Effector memory CD8-positive, alpha-beta T cell (primary cell): ENCODE data around the gene ROR2.
"Not testable (repeated sequence)": the region's sequence is repeated elsewhere in the genome, so short reads cannot be mapped to it uniquely, and the experiment has no call there.

Source experiments
- ATAC-seq: fragments of 150-1000 bp; cut with Tn5 transposase; replicated peaks from 2 replicates; pipeline ENCODE4 v1.10.0; 2021; ENCODE audit warnings: mild to moderate bottlenecking, moderate library complexity
- DNase-seq, 3 experiments: peaks; one replicate each; pipeline ENCODE4 v3.0.0; 2021
- H3K27ac Mint-ChIP-seq, 2 donors: one replicate each; pipeline ENCODE4 v1.8.0; 2022; ENCODE audit warnings: mild to moderate bottlenecking in 2 of 2, mixed read lengths in 2 of 2, moderate library complexity in 2 of 2
- H3K27me3 Mint-ChIP-seq, 2 donors: one replicate each; pipeline ENCODE4 v1.8.0; 2022; ENCODE audit warnings: mixed read lengths in 2 of 2
- H3K36me3 Mint-ChIP-seq: one replicate; pipeline ENCODE4 v1.8.0; 2022; ENCODE audit warnings: mild to moderate bottlenecking, moderate library complexity, mixed read lengths; ENCODE audit not compliant: insufficient read depth
- H3K4me1 Mint-ChIP-seq, 2 donors: one replicate each; pipeline ENCODE4 v1.8.0; 2022; ENCODE audit warnings: low read depth in 2 of 2, mixed read lengths in 2 of 2
- H3K4me3 Mint-ChIP-seq, 2 donors: one replicate each; pipeline ENCODE4 v1.8.0; 2022; ENCODE audit warnings: mild to moderate bottlenecking in 2 of 2, mixed read lengths in 2 of 2, moderate library complexity in 2 of 2
- H3K9me3 Mint-ChIP-seq, 2 donors: one replicate each; pipeline ENCODE4 v1.8.0; 2022; ENCODE audit warnings: mixed read lengths in 2 of 2

ROR2 gene

DNA sequence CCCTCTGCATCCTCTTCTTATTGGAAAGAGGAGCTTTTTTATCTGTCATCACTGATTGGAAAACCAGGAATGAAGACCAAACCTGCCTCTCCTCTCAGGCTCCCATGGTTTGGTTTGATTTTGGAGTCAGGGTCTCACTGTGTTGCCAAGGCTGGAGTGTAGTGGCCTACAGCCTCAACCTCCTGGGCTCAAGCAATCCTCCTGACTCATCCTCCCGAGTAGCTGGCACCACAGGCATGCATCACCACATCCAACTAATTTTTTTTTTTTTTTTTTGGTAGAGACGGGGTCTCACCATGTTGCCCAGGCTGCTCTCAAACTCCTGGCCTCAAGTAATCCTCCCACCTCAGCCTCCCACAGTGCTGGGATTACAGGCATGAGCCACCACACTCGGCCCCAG is 40.8 kb downstream of the ROR2 start:
- not testable (repeated sequence) for DNase-seq, H3K4me3 Mint-ChIP-seq, H3K27me3 Mint-ChIP-seq, H3K36me3 Mint-ChIP-seq, H3K27ac Mint-ChIP-seq, ATAC-seq, H3K9me3 Mint-ChIP-seq
- H3K4me1 Mint-ChIP-seq = peaks cover 8 to 10% of the 10 kb centered on the region in 2 donors

DNA sequence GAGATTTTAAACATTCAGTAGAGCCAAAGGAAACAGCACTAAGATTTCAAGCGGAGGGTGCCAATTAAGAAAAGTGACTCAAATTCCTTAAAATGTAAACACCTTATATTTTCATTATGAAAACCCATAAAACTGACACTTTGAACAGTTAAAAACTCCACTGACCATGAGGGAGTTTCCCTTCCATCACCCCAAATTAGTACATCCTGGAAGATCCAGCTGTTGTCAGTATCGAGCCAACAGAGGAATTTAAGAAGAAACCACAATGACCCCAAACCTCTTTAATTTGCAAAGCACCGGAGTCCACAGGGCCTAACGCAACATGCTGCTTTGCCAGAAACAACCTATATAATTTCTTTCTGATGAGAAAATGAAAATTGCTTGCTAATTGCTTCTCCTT is 41.3 kb downstream of the ROR2 start:
- no peak overlapping the region for H3K27ac Mint-ChIP-seq
- H3K36me3 Mint-ChIP-seq = peaks cover 3% of the 10 kb centered on the region
- H3K4me1 Mint-ChIP-seq = peaks cover 10 to 12% of the 10 kb centered on the region in 2 donors
- H3K4me3 Mint-ChIP-seq = no peak overlapping the region
- ATAC-seq (no peak), DNase-seq (no peak)
- no peaks in the 10 kb centered on the region for H3K27me3 Mint-ChIP-seq
- no peaks in the 10 kb centered on the region for H3K9me3 Mint-ChIP-seq

DNA sequence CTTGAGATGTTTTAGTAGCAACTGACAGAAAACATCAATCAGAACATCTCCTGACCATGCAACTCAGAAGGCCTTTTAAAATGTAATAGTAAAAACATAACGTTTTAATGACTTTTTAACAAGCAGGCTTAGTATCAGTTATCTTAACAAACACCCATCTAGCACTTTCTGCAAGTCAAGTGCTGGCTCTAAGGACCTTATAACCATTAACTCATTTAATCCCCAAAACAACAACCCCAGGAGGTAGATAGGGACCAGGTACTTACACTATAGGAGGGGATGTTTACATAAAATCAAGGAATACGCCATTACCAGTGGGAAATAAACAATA is 41.8 kb downstream of the ROR2 start:
- H3K36me3 Mint-ChIP-seq = peaks cover 3% of the 10 kb centered on the region
- no peak for ATAC-seq
- H3K27ac Mint-ChIP-seq = peak overlapping the region in 1 of 2 donors; percentile 6
- peaks cover 10 to 12% of the 10 kb centered on the region in 2 donors for H3K4me1 Mint-ChIP-seq
- no peaks in the 10 kb centered on the region for H3K9me3 Mint-ChIP-seq
- H3K27me3 Mint-ChIP-seq = no peaks in the 10 kb centered on the region
- no peak for DNase-seq
- no peak overlapping the region for H3K4me3 Mint-ChIP-seq

DNA sequence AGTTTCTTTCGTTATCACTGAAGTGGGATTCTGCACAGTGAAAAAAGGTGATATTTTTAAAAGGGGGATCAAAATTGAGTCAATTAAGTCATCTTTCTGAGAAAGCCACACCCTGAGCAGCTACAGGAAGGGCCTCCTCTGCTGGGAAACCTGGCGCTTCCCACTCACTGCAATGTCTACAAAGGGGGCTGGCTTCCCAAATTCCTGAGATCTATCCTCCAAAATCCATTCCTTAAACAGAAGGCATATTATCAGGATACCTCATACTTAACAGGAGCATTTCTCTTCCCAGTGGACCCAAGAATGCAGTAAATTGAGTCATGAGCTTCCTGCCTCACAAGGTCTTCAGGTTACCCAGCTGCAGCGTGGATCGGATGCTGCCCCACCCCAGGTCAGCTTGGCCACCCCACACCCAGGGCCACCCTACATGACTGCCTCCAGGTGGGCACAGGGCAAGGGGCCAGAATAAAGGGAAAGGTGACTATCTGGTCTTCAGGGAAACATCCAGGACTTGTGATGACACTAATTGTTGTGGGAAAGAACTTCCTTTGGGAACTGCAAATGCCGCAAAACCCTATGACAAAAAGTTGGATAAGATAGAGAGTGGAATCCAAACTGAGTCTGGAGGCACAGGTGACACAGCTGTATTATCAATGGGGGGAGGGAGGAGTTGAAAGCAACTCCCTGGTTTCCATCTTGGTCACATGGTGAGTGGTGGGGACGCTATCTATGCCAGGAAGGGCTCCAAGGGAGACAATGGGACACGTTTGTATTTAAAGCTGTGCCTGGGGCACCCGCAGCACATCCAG is 42.3 kb downstream of the ROR2 start:
- no peak for DNase-seq
- no peaks in the 10 kb centered on the region for H3K9me3 Mint-ChIP-seq
- H3K4me1 Mint-ChIP-seq = peaks cover 10 to 12% of the 10 kb centered on the region in 2 donors
- ATAC-seq = no peak
- no peak overlapping the region for H3K4me3 Mint-ChIP-seq
- H3K27ac Mint-ChIP-seq = peak overlapping the region; percentile 6 to 17
- peaks cover 3% of the 10 kb centered on the region for H3K36me3 Mint-ChIP-seq
- no peaks in the 10 kb centered on the region for H3K27me3 Mint-ChIP-seq

DNA sequence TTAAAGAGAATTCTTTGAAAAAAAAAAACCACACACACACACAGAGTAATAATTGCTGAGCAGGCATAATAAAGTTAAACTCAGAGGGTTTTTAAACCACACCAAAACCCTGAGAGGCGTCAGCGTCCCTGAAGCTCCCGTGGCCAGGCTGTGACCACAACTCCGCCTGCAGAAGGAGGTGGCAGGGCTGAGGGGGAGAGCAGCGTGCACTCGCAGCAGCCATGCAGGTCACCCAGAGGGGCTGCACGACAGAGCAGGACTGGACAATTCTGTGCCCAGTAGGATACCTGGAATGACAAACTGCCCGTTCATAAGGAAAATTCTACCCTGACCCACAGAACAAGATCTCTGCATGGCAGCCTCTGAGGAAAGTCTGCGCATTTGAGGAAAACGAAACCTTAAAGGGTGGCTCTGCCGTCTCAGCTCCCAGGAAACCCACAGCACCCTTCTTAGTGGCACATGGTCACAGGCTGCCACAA is 44.0 kb downstream of the ROR2 start:
- Mint-ChIP-seq H3K27ac (no peak overlapping the region), H3K9me3 (no peaks in the 10 kb centered on the region), H3K27me3 (no peaks in the 10 kb centered on the region), H3K4me1 (peaks cover 10 to 12% of the 10 kb centered on the region in 2 donors), H3K36me3 (peaks cover 3% of the 10 kb centered on the region), H3K4me3 (no peak overlapping the region)
- ATAC-seq (peak; percentile 98), DNase-seq (peak; percentile 64 to 67 (median 65))

DNA sequence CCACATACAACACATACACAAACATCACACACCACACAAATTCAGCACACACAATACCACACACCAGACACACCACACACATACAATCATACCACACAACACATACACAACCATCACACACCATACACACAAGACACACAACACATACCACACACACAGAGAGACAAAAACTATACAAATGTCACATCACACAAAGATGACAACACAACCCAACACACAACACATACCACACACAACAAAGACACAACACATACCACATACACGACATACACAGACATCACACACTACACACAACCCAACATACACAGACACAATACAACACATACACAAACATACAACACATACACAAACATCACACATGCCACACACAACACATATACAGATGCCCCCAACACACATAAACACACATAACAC is 44.8 kb downstream of the ROR2 start:
- Mint-ChIP-seq H3K36me3 (peaks cover 3% of the 10 kb centered on the region), H3K9me3 (no peaks in the 10 kb centered on the region), H3K4me1 (peaks cover 10 to 12% of the 10 kb centered on the region in 2 donors), H3K27me3 (no peaks in the 10 kb centered on the region), H3K27ac (no peak overlapping the region), H3K4me3 (no peak overlapping the region)
- DNase-seq = no peak
- ATAC-seq = no peak

DNA sequence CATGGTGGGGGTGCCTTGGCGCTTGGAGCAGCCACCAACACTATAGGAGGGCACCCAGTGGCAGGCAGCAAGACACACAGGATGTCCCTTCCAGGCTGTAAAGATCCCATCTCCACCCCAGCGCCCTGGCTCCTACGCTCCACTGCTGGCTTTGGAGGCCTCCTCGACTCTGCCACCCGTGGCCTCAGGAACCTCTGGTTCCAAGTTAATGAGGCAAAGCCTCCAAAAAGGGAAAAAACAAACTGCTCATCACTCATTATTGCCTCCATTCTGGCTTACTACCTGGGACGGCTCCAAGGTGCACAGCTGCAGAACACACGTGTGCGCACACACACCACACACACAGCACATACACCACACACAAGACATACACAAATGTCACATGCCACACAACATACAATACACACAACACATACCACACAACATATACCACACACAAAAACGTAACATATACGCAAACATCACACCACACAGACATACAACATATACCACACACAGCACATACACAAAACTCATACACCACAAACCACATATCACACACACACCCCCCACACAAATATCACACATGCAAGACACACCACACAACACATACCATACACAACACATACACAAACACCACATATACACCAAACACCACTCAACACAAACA is 45.3 kb downstream of the ROR2 start:
- Mint-ChIP-seq H3K4me3 (no peak overlapping the region), H3K4me1 (peaks cover 10 to 12% of the 10 kb centered on the region in 2 donors), H3K36me3 (peaks cover 3% of the 10 kb centered on the region), H3K27ac (no peak overlapping the region), H3K27me3 (no peaks in the 10 kb centered on the region), H3K9me3 (no peaks in the 10 kb centered on the region)
- no peak for DNase-seq
- no peak for ATAC-seq

DNA sequence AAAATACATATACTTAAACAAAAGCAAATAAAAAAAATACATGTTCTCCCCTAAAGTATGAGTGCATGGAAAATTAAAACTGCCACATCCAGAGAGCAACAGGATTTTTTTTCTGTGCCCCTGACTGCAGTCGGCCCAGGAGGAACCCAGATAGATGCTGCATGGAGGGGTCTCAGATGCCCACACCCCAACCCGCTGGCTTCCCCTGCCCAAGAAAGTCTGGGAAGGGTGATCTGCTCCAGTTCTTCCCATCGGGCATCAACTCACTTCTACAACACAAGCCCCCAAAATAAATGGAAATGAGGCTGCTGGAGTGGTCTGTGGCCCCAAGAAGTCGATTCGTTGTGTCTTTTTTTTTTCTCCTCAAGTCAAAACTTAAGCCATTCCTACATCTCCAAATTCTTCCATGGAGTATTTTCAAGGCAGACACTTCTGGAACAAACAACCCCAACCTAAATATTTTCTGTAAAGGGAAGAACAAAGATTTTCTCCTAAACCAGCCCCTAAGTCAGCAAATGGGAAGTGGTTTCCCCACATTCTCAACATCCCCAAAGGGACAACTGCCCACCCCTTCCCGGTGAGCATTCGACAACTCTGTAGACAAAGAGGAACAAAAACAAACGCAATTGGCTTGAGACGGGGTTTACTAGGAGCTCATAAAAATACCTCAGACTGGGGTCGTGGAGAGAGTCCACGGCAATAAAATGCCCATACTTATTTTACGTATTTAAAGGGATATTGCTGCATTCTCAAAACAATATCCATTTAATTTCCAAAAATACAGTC is 46.7 kb downstream of the ROR2 start:
- peaks cover 8 to 12% of the 10 kb centered on the region in 2 donors for H3K4me1 Mint-ChIP-seq
- no peak overlapping the region for H3K4me3 Mint-ChIP-seq
- H3K27ac Mint-ChIP-seq = no peak overlapping the region

DNA sequence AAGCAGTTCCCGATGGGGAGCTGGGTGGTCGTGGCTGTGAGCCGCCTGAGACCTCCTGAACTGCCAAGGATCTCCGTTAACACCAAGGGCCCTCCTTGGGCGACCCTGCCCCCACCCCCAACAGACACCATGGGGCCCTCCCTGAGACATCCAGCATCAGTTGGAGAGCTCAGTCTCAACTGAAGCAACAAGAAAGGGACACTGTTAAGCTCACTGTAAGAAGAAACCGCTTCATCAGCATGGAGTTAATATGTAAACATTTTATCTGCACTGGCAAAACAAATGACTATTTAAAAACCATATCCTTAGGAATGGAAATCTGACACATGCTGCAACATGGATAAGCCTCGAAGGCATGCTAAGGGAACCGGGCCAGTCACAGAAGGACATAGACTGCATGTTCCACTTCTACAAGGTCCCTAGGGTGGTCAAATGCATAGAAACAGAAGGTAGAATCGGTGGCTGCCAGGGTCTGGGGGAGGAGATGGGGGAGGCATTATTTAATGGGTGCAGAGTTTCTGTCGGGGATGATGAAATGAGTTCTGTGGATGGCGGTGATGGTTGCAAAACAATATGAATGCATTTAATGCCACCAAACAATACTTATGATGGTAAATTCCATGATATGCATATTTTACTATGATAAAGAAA is 47.4 kb downstream of the ROR2 start:
- Mint-ChIP-seq H3K27me3 (no peaks in the 10 kb centered on the region), H3K27ac (peak overlapping the region in 1 of 2 donors; percentile 23), H3K4me3 (no peak overlapping the region), H3K36me3 (peaks cover 3% of the 10 kb centered on the region), H3K9me3 (no peaks in the 10 kb centered on the region), H3K4me1 (peaks cover 7 to 9% of the 10 kb centered on the region in 2 donors)
- DNase-seq (no peak), ATAC-seq (no peak)

More for the DNA sequence above, 46.7 kb downstream of the ROR2 start:
- ATAC-seq = no peak
- Mint-ChIP-seq H3K36me3 (peaks cover 3% of the 10 kb centered on the region), H3K9me3 (no peaks in the 10 kb centered on the region), H3K27me3 (no peaks in the 10 kb centered on the region)
- no peak for DNase-seq

DNA sequence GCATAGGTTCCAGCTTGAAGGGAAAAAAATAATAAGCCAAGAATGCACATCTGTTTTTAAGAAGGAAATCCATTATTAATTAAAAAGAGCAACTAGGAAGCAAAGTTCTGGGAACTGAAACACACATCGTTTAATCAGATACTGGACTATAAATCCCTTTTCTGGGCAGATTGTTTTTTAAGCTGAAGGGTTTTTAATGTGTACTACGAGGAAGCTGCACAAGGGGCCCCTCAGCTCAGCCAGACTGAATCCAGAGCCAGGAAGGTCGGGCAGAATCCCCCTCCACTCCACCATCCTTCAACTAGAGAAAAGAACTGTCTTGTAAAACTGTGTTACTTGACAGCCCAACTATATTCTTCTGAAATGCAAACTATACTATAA is 49.2 kb downstream of the ROR2 start:
- Mint-ChIP-seq H3K27me3 (peaks cover 12 to 17% of the 10 kb centered on the region in 2 donors), H3K4me3 (no peak overlapping the region), H3K4me1 (peaks cover 6 to 9% of the 10 kb centered on the region in 2 donors), H3K27ac (no peak overlapping the region), H3K36me3 (no peaks in the 10 kb centered on the region), H3K9me3 (no peaks in the 10 kb centered on the region)
- DNase-seq = no peak
- ATAC-seq = no peak

DNA sequence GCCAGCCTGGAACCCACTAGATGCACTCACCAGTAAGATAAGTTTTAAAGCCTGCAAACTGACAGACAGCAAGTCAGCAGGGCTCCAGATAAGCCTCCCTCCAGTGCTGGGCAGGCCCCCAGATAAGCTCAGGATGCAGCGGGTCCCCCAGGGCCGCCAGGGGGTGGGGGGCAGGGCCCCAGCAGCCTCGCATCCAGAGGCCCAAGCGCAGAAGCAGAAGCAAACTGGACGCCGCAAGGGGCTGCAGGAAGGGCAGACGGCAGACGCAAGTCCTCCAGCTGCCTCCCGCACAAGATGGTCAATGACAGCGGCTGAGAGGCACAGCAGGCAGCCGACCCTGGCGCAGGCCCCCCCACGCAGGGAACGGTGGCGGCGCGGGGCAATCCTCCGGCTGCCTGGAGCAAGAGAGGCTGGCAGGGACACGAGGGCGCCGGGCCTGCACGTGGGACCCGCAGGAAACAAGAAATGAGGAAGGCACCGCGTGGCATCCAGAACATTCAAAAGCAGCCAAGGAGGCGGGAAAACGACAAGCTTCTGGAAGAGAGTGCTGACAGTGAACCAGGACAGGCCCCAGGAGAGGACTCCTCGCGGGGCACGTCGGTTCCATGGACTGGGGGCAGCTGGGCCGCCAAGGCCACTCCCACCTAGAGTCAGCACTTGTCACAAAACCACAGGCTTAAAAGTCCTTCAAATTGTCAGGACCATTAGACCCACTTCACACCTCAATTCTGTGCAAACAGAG is 49.8 kb downstream of the ROR2 start:
- Mint-ChIP-seq H3K4me3 (no peak overlapping the region), H3K9me3 (no peaks in the 10 kb centered on the region), H3K4me1 (peaks cover 6 to 9% of the 10 kb centered on the region in 2 donors), H3K27ac (no peak overlapping the region), H3K36me3 (no peaks in the 10 kb centered on the region), H3K27me3 (peaks cover 12 to 18% of the 10 kb centered on the region in 2 donors)
- ATAC-seq = no peak
- DNase-seq = no peak

DNA sequence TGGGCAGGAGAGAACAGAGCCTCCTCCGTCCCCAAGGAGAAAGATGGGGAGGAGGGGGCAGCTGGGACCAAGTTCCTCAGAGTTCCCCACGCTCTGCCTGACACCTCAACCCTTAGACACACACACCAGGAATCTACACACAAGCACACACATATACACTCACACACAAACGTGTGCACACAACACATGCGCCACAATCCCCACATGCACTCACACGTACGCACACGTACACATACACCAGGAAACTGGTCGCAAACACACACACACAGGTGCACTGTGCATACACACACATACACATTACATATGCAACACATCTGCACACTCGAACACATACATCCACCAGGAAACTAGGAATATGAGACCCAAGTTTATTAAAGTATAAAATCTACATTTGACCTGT is 50.4 kb downstream of the ROR2 start:
- Mint-ChIP-seq H3K9me3 (no peaks in the 10 kb centered on the region), H3K27ac (no peak overlapping the region), H3K4me1 (peaks cover 6 to 9% of the 10 kb centered on the region in 2 donors), H3K27me3 (peaks cover 12 to 20% of the 10 kb centered on the region in 2 donors), H3K36me3 (no peaks in the 10 kb centered on the region), H3K4me3 (no peak overlapping the region)
- no peak for DNase-seq
- no peak for ATAC-seq

DNA sequence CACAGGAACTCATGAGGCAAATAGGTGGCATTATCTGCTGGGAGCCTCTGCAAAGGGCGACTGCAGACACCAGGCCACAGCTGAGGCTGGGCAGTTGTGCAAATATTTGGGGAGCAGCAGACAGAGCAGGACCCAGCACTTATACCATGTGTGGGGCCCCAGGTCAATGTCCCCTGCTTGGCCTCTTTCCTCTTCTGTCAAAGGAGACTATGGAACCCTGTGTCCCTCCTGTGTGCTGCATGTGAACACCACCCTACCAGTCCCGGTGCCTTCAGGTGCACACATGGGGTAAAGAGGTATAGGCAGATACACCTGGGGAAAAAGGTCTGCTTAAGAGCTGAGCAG is 50.8 kb downstream of the ROR2 start:
- Mint-ChIP-seq H3K9me3 (no peaks in the 10 kb centered on the region), H3K27ac (no peak overlapping the region), H3K4me1 (peaks cover 4 to 7% of the 10 kb centered on the region in 2 donors), H3K4me3 (no peak overlapping the region), H3K27me3 (peaks cover 14 to 24% of the 10 kb centered on the region in 2 donors), H3K36me3 (no peaks in the 10 kb centered on the region)
- DNase-seq (no peak), ATAC-seq (no peak)
